Stimulated activated CD8-positive, alpha-beta memory T cell treated with anti-CD3 and anti-CD28 coated beads, Interleukin-2, amount 100 ng/mL, for 1 hour (primary cell): ENCODE measurements around the gene HSPA12A.

Experiments used
- DNase-seq, 2 donors: peaks; one replicate each; pipeline ENCODE4 v3.0.0-alpha.2; 2020; ENCODE audit warnings: low read depth in 2 of 2

HSPA12A gene

DNA sequence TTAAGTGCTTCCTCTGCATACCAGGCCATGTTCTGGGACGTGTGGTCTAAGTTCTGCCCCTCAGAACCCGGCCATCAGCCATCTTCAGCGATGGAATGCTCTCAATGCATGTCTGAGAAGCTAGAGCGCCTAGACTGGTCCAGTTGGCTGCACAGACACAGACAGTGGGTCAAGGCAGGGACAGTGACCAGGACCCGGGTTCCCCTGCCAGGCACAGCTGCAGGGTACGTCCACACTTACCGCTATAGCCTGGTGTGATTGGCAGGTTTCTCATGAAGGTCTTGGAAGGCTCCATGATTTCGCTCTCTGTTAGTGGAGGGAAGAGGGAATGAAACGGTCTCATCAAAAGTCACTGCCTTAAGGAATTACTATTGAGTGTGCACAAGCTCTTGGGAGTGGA lies 74.3 kb downstream of the HSPA12A start:
- no peak for DNase-seq

DNA sequence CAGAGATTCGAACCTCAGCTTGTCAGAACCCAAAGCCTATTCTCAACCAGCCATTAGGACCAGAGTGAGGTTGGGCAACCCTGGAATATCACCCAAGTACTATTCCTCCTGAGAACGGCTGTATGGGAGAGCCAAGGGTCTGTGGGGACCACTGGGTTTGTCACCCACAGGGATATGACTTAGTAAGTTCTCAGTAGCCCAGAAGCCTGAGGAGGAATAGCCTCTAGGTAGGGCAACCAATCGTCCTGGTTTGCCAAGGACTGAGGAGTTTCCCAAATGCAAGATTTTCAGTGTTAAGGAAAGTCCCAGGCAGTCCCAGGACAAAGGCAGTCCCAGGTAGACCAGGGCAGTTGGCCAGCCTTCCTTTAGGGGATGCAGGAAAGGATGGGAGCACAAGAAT lies 74.9 kb downstream of the HSPA12A start:
- DNase-seq, result no peak

GRCh38 chr10:116665541-116666125 lies 76.7 kb downstream of the HSPA12A start:
- DNase-seq, result no peak

- DNase-seq, result no peak
Measured at GRCh38 chr10:116664631-116665030, 77.7 kb downstream of the HSPA12A start.

GRCh38 chr10:116663342-116663741 lies 79.0 kb downstream of the HSPA12A start:
- DNase-seq, result no peak

GRCh38 chr10:116660860-116661259 lies 81.5 kb downstream of the HSPA12A start:
- DNase-seq, result no peak

DNA sequence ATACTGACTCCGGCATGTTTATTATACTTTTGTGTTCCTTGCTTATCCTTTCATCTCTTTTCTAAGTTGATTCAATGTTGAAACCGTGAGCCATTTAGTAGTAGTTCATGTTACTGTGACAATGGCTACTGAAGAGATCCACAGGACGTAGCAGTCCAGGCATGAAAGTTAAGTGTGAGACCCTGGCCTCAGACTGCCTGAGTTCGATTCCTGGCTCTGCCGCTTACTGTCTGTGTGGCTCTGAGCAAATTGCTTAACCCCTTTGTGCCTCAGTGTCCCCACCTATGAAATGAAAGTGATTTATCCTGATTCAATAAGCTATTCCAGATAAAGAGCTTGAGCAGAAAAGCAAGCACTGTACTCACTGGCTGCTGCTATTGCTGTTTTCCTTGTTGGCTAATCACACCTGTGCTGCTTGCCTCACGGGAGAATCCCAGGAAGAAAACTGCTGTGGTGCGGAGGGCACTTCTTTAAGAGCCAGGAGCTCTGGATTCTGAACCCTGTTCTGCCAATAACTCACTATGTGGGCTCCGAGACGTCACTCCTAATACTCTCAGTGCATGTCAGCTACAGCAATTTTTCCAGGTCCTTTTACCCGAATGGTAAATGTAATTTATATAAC lies 83.2 kb downstream of the HSPA12A start:
- no peak for DNase-seq

- no peak for DNase-seq
Measured at GRCh38 chr10:116657863-116658551, 84.4 kb downstream of the HSPA12A start.

DNA sequence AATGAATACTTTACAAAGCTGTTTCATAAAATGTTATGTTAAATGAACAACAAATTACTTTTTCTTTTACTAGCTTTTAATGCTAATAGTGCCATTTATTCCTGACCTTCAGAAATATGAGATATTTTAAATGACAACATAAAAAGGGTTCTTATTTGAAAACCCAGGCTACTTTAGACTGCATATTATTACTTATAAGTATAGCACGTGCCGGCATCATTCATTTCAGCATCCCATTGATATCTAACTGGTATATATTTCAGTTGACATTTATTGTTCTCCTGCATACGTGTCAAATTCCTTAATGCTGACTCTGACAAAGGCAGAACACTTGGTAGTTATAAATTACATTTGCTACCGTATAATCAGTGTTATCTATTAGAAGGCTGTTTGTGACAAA lies 86.3 kb downstream of the HSPA12A start:
- DNase-seq, result no peak

- no peak for DNase-seq
Measured at GRCh38 chr10:116655568-116655967, 86.8 kb downstream of the HSPA12A start.

DNA sequence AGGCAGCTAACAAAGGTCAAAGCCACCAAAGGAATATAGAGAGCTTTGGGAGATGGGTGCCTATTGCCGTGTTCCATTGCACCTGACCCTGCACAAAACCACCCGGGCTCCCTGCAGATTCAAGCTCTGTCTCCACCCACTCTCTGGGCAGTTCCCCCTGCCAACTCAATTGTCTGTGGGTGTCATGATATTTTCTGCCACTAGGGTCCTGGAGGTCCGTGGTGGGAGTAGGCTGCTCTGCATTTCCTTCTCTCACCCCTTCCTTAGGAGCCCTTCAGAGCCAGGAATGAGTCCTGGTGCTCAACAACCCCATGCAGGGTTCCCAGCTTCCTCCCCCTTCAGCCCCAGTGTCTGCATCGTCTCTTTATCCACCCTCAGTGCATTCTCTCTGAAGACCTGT lies 87.5 kb downstream of the HSPA12A start:
- no peak for DNase-seq

DNA sequence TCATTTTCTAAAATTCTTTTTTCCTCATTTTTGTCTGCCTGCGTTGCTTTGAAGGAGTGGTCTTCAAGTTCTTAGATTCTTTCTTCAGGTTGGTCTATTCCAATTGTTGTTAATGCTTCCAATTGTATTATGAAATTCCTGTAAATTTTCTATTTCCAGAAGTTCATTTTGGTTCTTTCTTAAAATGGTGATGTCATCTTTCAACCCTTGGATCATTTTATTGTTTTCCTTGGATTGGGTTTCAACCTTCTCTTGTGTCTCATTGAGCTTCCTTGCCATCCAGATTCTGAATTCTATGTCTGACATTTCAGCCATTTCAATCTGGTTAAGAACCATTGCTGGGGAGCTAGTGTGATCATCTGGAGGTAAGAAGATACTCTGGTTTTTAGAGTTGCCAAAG lies 88.5 kb downstream of the HSPA12A start:
- DNase-seq, result no peak

- DNase-seq, result no peak
Measured at GRCh38 chr10:116648903-116649302, 93.5 kb downstream of the HSPA12A start.

- no peak for DNase-seq
Measured at GRCh38 chr10:116646502-116646901, 95.9 kb downstream of the HSPA12A start.

DNA sequence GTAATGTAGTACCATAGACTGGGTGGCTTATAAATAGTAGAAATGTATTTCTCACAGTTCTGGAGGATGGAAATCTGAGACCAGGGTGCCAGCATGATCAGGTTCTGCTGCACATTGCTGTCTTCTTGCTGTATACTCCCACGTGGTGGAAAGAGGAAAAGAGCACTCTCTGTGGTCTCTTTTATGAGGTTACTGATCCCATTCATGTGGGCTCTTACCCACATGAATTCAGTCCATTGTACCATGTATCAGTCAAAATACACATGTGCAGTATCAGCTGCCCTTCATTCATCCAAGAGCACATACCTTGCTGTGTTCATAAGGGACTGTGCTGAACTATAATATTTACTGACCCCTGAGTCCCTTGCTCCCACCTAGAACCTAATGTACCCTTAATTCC lies 104.5 kb downstream of the HSPA12A start:
- DNase-seq, result no peak

DNA sequence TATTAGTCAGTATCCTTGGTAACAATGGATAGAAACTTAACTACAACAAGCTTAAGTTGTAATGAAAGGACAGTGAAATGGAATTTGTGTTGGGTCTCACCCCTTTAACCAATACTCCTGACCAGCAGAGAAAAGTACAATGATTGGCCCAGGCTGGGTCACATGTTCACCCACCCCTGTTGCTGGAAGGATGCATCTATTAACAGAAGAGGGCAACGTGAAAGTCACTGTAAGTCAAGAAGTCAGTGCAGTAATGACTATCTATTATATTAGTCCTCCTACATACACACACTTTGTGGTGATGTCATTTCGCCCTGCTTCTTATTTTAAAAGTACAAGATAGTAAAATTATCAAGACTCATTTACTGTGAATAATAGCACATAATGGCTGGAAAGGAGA lies 105.4 kb downstream of the HSPA12A start:
- no peak for DNase-seq

DNA sequence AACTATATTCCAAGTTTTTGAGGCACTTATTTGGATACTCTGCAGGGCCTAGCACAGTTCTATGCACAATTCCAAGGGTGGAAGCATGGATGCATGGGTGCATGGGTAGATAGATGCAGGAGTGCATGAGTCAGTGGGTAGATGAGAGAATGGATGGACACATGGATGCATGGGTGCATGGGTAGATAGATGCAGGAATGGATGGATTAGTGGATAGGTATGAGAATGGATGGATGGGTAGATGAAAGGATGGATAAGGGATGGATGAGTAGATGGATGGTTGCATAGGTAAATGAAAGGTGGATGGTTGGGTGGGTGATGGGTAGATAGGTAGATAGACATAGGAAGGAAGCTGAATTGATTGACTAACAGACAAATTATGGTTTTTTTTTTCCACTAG lies 106.0 kb downstream of the HSPA12A start:
- DNase-seq, result no peak

GRCh38 chr10:116634126-116634975 lies 108.0 kb downstream of the HSPA12A start:
- no peak for DNase-seq

- no peak for DNase-seq
Measured at GRCh38 chr10:116633216-116633600, 109.2 kb downstream of the HSPA12A start.

- DNase-seq, result no peak
Measured at GRCh38 chr10:116632596-116633215, 109.7 kb downstream of the HSPA12A start.

GRCh38 chr10:116631871-116632295 lies 110.5 kb downstream of the HSPA12A start:
- DNase-seq, result no peak

DNA sequence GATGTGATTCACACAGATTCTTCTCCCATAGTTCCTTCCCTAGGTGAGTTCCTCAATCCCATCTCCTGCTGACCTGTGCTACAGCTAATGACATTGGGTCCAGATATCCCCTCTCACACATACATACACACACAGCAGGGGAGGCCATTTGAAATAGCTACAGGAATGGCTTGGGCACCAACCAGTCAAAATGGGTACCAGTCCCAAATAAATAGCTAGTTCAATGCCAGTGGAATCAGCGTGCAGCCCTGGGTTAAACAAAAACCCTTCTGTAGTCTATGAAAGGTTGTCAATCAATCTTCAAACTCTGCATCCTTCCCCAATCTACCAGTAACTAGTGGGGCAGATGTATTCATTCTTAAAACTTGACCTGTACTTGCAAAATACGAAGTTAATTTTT lies 112.3 kb downstream of the HSPA12A start:
- DNase-seq, result no peak
